HG02610 (cell line): ENCODE data around the gene LRRC8B.

Source experiments
- ATAC-seq: cut with Tn5 transposase; IDR thresholded peaks from one replicate; pipeline ENCODE4 v1.9.1; 2021; ENCODE audit warnings: mild to moderate bottlenecking, moderate library complexity; ENCODE audit not compliant: unreplicated experiment

Gene LRRC8B

GRCh38 chr1:89605692-89606091, 81.1 kb downstream of the LRRC8B start:
- ATAC-seq, result no peak

GRCh38 chr1:89606227-89606980, 81.8 kb downstream of the LRRC8B start:
- ATAC-seq, result no peak

- no peak for ATAC-seq
Measured at GRCh38 chr1:89607156-89607555, 82.5 kb downstream of the LRRC8B start.

- no peak for ATAC-seq
Measured at GRCh38 chr1:89607586-89608318, 83.1 kb downstream of the LRRC8B start.

DNA sequence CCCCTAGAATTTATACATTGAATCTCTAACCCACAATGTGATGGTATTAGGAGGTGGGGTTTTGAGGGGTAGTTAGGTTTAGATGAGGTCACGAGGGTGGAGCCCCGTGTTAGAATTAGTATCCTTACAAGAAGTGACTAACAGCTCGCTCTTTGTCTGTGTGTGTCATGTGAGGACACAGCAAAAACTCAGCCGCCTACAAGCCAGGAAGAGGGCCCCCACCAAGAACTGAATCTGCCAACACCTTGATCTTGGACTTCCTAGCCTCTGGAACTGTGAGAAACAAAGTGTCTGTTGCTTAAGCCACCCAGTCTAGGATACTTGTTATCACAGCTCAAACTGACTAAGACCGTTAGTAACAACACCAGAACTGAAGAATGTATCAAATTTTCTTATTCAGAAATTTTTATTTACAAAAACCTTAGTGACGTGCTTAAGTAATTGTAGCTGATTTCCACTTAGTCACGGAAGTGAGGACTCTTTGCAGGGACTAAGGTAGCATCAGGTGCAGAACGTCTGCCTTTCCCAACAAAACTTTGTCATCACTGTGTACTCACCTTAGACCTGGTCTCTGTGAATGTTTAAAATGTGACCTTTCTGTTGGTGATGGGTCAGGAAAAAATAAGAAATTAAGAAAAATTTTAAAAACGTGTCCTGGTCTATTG, 83.8 kb downstream of the LRRC8B start:
- ATAC-seq, result no peak

DNA sequence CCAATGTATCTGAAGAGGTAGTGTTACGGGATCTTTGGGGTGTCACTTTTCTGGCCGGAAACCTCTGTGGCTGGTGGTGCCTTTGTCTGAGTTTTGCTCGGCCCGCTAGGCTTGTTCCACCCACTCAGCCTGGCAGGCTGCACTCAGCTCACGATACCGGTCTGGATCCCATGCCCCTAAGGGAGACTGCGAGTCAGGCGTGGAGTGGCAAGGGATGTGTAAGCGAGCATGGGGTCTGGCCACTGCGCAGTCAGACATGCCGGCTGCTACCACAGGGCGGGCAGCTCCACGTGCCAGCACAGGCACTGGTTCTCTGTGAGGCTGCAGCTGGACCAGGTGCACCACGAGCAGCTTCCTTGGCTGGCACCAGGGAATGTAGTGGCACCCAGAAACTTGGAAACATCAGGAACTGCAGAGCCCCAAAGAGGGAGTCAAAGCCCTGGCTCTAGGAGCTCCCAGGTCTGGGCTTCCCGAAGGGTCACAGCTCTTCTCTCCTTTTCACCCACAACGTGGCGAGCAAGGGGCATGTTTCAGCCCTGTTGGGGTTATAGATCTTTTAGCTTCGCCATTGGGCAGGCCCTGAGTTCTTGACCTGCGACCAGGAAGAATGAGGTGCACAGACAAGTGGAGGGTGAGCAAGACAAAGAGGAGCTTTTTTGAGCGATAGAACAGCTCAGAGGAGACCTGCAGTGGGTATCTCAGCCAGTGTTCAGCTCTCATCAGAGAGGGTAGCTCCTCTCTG, 84.5 kb downstream of the LRRC8B start:
- no peak for ATAC-seq

DNA sequence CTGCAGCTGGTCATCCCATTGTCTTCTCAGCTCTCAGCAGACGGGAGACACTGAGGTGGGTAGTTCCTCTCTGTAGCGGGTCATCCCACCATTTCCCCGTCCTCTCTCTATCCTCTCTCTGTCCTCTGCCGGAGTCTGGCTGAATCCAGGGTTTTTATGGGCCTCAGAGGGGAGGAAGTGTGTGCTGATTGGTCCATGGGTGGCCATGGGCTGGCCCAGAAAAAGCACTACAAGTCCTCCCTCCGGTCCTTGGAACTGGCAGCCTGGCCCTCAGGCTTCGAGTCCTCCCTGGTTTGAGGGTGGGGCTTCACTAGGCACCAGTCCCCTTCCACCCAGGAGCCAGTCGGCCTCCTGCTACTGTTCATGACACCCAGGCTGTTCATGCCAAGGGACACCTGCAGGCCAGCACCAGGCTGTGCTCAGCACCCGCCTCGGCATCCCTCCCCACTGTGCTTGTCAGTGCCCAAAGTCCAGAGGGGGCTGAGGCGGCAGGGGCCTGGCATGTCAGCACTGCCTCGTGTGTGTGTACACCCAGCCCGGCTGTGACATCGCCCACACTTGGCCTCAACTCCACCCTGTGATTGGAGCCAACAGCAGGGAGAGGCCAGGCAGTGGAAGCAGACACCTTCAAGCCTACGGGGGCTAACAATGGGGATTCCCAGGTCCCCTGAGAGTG, 85.3 kb downstream of the LRRC8B start:
- no peak for ATAC-seq

DNA sequence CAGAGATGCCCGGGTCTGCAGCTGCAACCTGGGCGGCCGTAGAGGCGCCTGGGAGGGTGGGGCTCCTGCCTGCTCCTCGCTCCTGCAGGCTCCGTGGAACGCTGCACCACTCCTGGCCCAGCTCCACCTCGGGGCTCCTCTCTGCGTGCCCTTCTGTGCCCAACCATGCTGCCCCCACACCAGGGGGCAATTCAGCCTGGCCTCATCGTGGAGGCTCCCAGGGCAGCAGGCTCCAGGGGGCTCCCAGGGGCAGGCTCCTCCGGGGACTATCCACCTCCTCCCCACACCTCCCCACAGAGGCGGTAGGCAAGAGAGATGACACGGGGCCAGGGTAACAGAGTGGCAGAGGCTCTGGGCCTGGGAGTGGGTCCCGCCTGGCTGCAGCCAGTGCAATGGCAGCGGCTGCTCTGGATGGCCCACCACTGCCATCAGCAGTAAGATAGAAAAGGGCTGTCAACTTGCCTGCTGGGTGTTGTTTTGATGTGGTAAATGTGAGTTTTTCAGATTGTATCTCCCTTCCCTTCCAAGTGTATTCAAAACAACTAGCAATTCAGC, 85.9 kb downstream of the LRRC8B start:
- ATAC-seq, result no peak

- peak; percentile 99 for ATAC-seq
Measured at GRCh38 chr1:89611721-89612120, 87.1 kb downstream of the LRRC8B start.

DNA sequence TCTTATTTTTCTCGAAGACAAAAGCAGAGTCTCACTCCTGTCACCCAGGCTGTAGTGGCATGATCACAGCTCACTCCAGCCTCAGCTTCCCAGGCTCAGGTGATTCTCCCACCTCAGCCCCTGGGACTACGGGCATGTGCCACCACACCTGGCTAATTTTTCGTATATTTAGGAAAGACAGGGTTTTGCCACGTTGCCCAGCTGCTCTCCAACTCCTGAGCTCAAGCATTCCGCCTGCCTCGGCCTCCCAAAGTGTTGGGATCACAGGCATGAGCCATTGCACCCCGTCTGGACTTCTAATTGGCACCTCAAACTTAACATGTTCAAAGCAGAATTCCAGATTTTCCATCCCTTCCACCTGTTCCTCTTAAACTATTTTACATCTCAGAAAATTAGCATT, 89.3 kb downstream of the LRRC8B start:
- ATAC-seq, result no peak

GRCh38 chr1:89615676-89616598, 91.3 kb downstream of the LRRC8B start:
- no peak for ATAC-seq

DNA sequence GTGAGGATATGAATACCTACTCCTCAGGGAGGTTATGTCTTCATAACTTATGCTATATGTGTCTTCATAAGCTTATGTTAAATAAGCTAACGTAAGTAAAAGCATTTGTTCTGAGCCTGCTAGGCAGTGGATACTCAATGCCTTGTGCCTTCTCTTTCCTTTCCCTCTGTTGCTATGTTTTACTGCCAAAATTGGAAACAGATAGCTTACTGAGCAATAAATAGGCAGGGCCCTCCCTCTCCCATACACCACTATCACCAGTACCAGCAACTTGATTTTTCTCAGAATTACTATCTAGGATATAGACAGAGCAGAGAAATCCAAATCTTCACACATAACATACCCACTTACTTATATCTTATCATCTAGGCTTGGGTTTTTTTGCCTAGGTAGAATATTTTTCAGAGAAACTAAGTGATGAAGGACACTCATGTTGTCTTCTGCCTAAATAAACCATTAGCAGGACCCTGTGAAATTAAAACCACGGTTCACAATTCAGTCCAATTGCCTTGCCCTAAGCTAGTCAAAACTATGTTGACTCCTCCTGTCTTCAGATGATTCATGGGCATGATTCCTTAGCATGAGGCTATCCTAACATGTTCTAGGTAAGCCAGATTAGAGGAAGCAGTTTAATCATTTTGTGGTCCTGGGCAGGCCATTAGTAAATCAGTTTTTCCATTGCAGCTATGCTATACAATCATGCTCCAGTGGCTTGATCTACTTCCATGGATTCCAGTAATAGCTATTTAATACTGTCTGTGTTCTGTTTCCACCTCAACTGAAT, 92.4 kb downstream of the LRRC8B start:
- no peak for ATAC-seq

GRCh38 chr1:89620664-89621063, 96.0 kb downstream of the LRRC8B start:
- no peak for ATAC-seq

DNA sequence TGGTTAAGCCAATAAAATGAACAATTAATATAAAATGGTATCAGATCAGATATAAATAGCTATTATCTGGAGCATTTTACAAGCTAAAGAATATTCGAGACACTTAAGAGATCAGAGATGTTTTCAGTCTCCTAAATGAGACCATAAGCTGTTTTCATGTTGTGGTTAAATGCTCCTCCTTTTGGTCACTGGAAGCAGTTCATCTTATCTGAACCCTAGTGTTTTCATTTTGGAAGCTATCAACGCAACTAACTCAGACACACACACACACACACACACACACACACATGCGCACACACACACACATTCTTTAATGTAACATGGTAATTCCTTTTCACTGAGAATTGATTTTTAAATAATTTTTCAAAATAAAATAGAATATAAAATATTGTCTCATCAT, 98.3 kb downstream of the LRRC8B start:
- ATAC-seq, result no peak

DNA sequence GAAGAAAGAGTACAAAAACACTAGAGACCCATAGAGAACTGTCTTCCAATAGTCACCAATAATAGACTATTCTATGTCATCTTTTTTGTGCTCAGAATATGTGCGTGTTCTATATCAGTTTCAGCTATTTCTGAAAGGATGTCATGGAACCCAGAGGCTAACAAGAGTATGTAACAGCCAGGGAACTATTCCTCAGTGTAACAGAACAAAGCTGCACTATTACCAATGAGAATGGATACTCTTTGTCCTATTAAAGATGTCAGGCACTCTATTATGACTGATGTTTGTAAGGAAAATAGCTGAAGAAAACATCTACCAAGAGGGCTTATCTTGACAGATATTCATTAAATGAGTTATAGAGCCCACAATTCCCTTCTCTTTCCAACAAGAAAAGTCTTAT, 99.7 kb downstream of the LRRC8B start:
- ATAC-seq, result no peak

- no peak for ATAC-seq
Measured at GRCh38 chr1:89624715-89625323, 100.2 kb downstream of the LRRC8B start.

- ATAC-seq, result no peak
Measured at GRCh38 chr1:89627596-89627962, 103.0 kb downstream of the LRRC8B start.

GRCh38 chr1:89629146-89629545, 104.5 kb downstream of the LRRC8B start:
- ATAC-seq, result no peak
